ENCODE data around the gene ZFP90.
"Not testable (repeated sequence)": the region's sequence is repeated elsewhere in the genome, so short reads cannot be mapped to it uniquely, and the experiment has no call there.

DNA sequence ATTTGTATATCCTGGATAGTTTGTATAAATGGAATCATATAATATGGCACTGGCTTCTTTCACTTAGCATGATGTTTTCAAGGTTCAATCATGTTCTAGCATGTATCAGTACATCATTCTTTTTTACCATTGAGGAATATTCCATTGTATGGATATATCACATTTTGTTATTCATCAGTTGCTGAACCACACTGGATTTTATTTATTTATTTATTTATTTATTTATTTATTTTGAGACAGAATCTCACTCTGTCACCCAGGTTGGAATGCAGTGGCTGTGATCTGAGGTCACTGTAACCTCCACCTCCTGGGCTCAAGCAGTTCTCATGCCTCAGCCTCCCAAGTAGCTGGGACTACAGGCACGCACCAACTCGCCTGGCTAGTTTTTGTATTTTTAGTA, 21.2 kb downstream of the ZFP90 start:
- TF ChIP-seq, protein P1, sequence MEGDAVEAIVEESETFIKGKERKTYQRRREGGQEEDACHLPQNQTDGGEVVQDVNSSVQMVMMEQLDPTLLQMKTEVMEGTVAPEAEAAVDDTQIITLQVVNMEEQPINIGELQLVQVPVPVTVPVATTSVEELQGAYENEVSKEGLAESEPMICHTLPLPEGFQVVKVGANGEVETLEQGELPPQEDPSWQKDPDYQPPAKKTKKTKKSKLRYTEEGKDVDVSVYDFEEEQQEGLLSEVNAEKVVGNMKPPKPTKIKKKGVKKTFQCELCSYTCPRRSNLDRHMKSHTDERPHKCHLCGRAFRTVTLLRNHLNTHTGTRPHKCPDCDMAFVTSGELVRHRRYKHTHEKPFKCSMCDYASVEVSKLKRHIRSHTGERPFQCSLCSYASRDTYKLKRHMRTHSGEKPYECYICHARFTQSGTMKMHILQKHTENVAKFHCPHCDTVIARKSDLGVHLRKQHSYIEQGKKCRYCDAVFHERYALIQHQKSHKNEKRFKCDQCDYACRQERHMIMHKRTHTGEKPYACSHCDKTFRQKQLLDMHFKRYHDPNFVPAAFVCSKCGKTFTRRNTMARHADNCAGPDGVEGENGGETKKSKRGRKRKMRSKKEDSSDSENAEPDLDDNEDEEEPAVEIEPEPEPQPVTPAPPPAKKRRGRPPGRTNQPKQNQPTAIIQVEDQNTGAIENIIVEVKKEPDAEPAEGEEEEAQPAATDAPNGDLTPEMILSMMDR (IDR thresholded peaks at IDR 0.05) = not testable (repeated sequence)
- not testable (repeated sequence) for TF ChIP-seq POLR2A (IDR thresholded peaks at IDR 0.05)
